Measurements from ENCODE around the gene PAK4.

Gene PAK4

DNA sequence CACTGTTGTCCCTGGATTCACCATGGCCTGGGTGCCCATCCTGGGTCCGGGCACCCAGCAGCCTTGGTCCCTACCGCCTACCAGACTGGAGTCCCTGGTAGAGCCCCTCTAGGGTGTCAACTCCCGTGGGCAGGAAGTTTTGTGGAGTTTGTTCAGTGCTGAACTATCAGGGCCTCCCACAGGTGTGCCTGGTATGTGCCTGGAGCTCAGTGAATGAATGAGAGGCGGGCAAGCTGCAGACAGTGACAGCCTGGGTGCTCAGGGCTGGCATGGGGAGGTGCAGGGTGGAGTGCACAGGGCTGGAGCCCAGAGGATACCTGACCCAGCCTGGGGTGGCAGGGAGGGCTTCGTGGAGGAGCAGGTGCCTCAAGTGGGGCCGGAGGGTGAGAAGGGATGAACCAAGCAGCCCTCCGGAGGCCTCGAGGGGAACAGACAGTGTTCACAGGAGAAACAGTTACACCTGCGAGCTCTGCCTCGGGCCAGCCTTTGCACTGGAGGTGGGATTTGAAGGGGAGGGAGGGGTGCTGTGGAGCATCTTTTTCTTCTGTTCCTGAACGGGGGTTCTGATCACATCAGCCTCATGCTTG lies 29.6 kb downstream of the PAK4 start:
- DNase-seq (ENCODE audit: extremely low read depth, insufficient read length) = no peak
- Histone ChIP-seq H3K36me3 (ENCODE audit: control insufficient read depth, insufficient read depth, low read length) (no peaks in the 10 kb centered on the region), H3K4me3 (replicated peaks; ENCODE audit: low read depth, low read length) (no peak overlapping the region), H3K27me3 (replicated peaks; ENCODE audit: control insufficient read depth, insufficient read depth, low read length) (no peaks in the 10 kb centered on the region)
- TF ChIP-seq, protein P1, sequence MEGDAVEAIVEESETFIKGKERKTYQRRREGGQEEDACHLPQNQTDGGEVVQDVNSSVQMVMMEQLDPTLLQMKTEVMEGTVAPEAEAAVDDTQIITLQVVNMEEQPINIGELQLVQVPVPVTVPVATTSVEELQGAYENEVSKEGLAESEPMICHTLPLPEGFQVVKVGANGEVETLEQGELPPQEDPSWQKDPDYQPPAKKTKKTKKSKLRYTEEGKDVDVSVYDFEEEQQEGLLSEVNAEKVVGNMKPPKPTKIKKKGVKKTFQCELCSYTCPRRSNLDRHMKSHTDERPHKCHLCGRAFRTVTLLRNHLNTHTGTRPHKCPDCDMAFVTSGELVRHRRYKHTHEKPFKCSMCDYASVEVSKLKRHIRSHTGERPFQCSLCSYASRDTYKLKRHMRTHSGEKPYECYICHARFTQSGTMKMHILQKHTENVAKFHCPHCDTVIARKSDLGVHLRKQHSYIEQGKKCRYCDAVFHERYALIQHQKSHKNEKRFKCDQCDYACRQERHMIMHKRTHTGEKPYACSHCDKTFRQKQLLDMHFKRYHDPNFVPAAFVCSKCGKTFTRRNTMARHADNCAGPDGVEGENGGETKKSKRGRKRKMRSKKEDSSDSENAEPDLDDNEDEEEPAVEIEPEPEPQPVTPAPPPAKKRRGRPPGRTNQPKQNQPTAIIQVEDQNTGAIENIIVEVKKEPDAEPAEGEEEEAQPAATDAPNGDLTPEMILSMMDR (IDR thresholded peaks at IDR 0.05; ENCODE audit: insufficient read depth, low read length, poor library complexity, severe bottlenecking) = no peak

DNA sequence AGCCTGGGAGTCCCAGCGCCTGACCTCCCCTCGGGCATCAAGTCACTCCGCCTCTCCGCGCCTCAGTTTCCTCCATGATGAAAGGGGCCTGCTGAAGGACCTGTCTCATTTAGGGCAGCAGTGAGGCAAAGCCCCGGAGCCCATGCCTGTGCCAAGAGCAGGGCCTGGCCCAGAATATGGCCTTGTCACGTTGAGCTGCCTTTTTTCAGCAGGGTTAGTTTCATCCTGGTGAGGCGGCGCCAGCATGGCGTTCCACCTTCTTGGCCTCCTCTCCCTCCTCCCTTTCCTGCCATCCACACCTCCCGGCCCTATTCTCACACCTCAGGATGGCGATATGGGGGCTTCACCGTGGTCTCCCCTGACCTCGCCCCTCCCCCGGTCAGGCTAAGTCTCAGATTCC lies 30.2 kb downstream of the PAK4 start:
- Histone ChIP-seq H3K36me3 (ENCODE audit: control insufficient read depth, insufficient read depth, low read length) (no peaks in the 10 kb centered on the region), H3K4me3 (replicated peaks; ENCODE audit: low read depth, low read length) (no peak overlapping the region), H3K27me3 (replicated peaks; ENCODE audit: control insufficient read depth, insufficient read depth, low read length) (no peaks in the 10 kb centered on the region)
- DNase-seq (ENCODE audit: extremely low read depth, insufficient read length) = no peak
- TF ChIP-seq, protein P1 (IDR thresholded peaks at IDR 0.05; ENCODE audit: insufficient read depth, low read length, poor library complexity, severe bottlenecking) = no peak

DNA sequence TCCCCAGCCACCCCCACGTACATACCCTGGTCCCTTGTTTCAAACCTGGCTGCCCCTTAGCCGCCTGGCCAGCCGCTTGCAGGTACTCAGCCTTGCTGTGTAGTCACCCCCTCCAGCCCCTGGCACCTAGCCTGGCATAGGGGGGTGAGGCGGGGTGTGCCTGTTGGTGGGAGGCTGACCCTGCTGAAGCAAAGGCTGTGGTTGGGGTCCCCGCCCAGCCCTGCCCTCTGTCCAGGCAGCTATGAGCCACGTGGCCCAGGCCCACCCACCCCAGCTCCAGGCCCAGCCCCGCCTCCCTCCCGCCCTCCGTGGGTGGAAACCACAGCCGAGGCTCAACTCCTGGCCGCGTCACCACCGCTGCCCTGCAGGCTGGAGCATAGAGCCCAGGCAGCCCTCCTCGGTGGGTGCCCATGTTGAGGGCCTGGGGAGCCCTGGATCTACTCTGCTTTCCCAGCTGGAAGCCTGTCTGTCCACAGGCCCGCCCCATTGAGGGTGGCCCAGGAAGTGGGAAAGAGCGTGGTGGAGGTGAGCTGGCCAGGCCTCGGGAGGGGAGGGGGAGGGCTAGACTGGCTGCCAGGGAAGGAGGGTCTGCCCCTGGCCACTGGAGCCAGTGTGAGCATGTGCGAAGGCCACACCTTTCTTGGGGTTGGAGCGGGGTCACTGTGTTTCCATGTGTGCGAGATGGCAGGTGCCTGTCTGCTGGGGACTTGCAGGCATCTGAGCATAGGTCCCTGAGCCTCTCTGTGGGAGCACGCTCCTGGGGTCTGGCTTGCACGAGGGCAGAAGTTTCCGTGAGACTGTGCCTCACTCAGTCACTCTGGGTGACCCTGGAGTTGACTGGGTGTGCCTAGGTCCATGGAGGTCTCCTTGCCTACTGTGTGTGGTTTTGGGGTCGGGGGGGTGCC lies 31.0 kb downstream of the PAK4 start:
- Histone ChIP-seq H3K36me3 (ENCODE audit: control insufficient read depth, insufficient read depth, low read length) (no peaks in the 10 kb centered on the region), H3K4me3 (replicated peaks; ENCODE audit: low read depth, low read length) (no peak overlapping the region), H3K27me3 (replicated peaks; ENCODE audit: control insufficient read depth, insufficient read depth, low read length) (no peaks in the 10 kb centered on the region)
- DNase-seq (ENCODE audit: extremely low read depth, insufficient read length) = no peak
- TF ChIP-seq, protein P1 (IDR thresholded peaks at IDR 0.05; ENCODE audit: insufficient read depth, low read length, poor library complexity, severe bottlenecking) = no peak

DNA sequence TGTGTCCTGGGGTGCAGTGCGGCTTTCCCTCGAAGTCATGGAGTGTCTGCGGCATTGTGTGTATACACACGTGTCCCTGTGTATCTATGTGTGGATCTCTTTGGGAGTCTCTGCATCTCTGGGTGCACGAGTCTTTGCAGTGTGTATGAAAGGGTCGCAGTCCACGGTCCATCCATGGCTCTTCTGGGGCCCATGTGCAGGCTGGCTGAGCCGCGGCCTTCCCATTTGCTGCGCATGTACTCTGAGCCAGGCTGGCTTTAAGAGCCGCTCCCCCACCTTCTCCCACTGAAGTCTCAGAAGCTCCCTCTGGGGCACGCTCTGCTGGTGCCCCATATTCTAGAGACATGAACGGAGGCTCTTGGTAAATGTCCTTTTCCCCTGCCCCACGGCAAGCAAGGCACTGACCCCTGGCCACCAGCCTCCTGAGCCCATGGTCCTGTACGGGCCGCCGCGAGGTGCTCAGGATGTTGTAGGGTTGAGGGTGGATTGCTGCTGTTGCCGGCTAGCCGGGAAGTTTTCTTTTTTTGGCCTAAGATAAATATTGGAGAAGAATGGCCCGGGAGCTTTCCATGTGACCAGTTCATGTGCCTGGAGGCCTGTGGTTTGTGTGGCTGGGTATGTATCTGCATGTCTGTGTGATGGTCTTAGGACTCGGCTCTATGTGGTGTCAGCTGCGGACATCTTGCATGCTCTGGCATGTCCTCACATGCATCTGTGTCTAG lies 31.9 kb downstream of the PAK4 start:
- Histone ChIP-seq H3K36me3 (ENCODE audit: control insufficient read depth, insufficient read depth, low read length) (no peaks in the 10 kb centered on the region), H3K27me3 (replicated peaks; ENCODE audit: control insufficient read depth, insufficient read depth, low read length) (no peaks in the 10 kb centered on the region), H3K4me3 (replicated peaks; ENCODE audit: low read depth, low read length) (no peak overlapping the region)
- TF ChIP-seq, protein P1 (IDR thresholded peaks at IDR 0.05; ENCODE audit: insufficient read depth, low read length, poor library complexity, severe bottlenecking) = no peak
- DNase-seq (ENCODE audit: extremely low read depth, insufficient read length) = no peak

DNA sequence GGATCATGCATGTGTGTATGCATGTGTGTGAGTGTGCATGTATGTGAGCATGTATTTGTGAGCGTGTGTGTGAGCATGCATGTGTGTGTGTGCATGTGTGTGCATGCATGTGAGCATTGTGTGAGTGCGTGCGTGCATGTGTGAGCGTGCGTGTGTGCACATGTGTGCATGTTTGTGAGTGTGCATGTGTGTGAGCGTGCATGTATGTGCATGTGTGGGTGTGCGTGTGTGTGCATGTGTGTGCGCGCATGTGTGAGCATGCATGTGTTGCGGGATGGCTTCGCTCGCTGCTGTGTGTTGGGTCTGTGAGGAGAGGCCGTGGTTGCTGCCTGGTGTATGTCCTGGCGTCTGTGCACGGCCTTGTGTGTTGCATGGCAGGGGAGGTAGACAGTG lies 32.4 kb downstream of the PAK4 start:
- no peak for DNase-seq (ENCODE audit: extremely low read depth, insufficient read length)
- H3K4me3 ChIP-seq (replicated peaks; ENCODE audit: low read depth, low read length) = no peak overlapping the region
- TF ChIP-seq, protein P1 (IDR thresholded peaks at IDR 0.05; ENCODE audit: insufficient read depth, low read length, poor library complexity, severe bottlenecking) = no peak
- H3K27me3 ChIP-seq (replicated peaks; ENCODE audit: control insufficient read depth, insufficient read depth, low read length) = no peaks in the 10 kb centered on the region
- H3K36me3 ChIP-seq (ENCODE audit: control insufficient read depth, insufficient read depth, low read length) = no peaks in the 10 kb centered on the region
